Colonic mucosa (tissue), 4 donors: ENCODE data around the gene ELFN2. TPM values are rescaled to one million over a fixed set of nuclear protein-coding genes. Genes with fewer than 3 reads are reported as not detected.

ENCODE experiments used
- DNase-seq: peaks from one replicate; pipeline ENCODE4 v3.0.0-alpha.2; 2020
- H3K27ac ChIP-seq: fragments of 200-600 bp; one replicate; pipeline ENCODE4 v1.8.0; 2021
- H3K27me3 ChIP-seq: fragments of 200-600 bp; one replicate; pipeline ENCODE4 v1.8.0; 2021
- H3K36me3 ChIP-seq: fragments of 200-600 bp; one replicate; pipeline ENCODE4 v1.8.0; 2021
- H3K4me1 ChIP-seq: fragments of 200-600 bp; one replicate; pipeline ENCODE4 v1.8.0; 2021; ENCODE audit warnings: mild to moderate bottlenecking
- H3K4me3 ChIP-seq: fragments of 200-600 bp; one replicate; pipeline ENCODE4 v1.8.0; 2021
- H3K9ac ChIP-seq, 2 donors: one replicate each; pipeline ENCODE4 v1.7.0; 2013; ENCODE audit warnings: control low read depth in 2 of 2, low read depth in 2 of 2, low read length in 2 of 2
- H3K9me3 ChIP-seq: fragments of 200-600 bp; one replicate; pipeline ENCODE4 v1.8.0; 2021
- intact Hi-C: fragments of 100-400 bp; cut with DNase I; formaldehyde crosslinking; loops from one replicate; pipeline ENCODE4 v1.14.1; 2022
- total RNA-seq, 2 donors: library from RNA; stranded (reverse); fragmentation: NEBNext Ultra II Directional in 1 of 2; extraction: Animal tissue kit (Norgen Biotek cat#: 25700) in 1 of 2; gene quantifications; one replicate each; pipeline ENCODE4 v1.2.1, GENCODE V29; 2021
- TF ChIP-seq, protein P1 (sequence below): fragments of 200-600 bp; IDR thresholded peaks from one replicate; pipeline ENCODE4 v1.8.0; 2022; ENCODE audit warnings: antibody characterized with exemption, mild to moderate bottlenecking
- donor health status: healthy.
- donor health status: DM: no; HTN: no; CAD: no.
- donor health status: DM: no; HTN: no; CAD: no.

ELFN2 gene
- total RNA-seq, 2 donors from 2014 or later, result 0.07 to 0.21 TPM

GRCh38 chr22:37337204-37337943 is 89.9 kb downstream of the ELFN2 start:
- TF ChIP-seq, protein P1, sequence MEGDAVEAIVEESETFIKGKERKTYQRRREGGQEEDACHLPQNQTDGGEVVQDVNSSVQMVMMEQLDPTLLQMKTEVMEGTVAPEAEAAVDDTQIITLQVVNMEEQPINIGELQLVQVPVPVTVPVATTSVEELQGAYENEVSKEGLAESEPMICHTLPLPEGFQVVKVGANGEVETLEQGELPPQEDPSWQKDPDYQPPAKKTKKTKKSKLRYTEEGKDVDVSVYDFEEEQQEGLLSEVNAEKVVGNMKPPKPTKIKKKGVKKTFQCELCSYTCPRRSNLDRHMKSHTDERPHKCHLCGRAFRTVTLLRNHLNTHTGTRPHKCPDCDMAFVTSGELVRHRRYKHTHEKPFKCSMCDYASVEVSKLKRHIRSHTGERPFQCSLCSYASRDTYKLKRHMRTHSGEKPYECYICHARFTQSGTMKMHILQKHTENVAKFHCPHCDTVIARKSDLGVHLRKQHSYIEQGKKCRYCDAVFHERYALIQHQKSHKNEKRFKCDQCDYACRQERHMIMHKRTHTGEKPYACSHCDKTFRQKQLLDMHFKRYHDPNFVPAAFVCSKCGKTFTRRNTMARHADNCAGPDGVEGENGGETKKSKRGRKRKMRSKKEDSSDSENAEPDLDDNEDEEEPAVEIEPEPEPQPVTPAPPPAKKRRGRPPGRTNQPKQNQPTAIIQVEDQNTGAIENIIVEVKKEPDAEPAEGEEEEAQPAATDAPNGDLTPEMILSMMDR, result no peak
- no peaks in the 10 kb centered on the region for H3K9me3 ChIP-seq
- no peak for DNase-seq
- H3K27me3 ChIP-seq, result peaks cover 40% of the 10 kb centered on the region
- no peaks in the 10 kb centered on the region for H3K4me1 ChIP-seq
- no peak overlapping the region for H3K27ac ChIP-seq
- intact Hi-C loops, result no loop called here
- H3K36me3 ChIP-seq, result no peaks in the 10 kb centered on the region
- H3K4me3 ChIP-seq, result no peak overlapping the region
- H3K9ac ChIP-seq, result no peak overlapping the region

DNA sequence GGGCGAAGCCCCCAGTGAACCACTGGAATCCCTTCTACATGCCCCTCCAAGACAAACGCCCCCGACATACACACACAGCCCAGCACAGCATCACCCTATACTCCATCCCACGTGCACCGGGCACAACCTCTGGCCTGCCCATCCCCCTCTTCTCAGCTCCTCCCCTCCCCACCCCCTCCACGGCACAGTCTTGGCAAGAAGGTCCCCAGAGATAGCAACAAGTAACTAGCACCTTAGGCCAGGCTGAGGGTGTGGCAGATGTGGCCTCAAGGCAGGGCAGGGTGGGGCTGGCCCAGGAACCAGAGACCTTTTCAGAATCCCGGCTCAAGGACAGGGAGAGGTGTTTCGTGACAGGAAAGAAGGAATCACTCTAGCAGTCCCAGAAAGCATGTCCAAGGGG is 90.7 kb downstream of the ELFN2 start:
- intact Hi-C loops, result no loop called here
- no peaks in the 10 kb centered on the region for H3K36me3 ChIP-seq
- DNase-seq, result peak; percentile 81
- no peaks in the 10 kb centered on the region for H3K9me3 ChIP-seq
- no peak overlapping the region for H3K4me3 ChIP-seq
- H3K27ac ChIP-seq, result no peak overlapping the region
- H3K4me1 ChIP-seq, result no peaks in the 10 kb centered on the region
- H3K9ac ChIP-seq, result no peak overlapping the region
- peaks cover 45% of the 10 kb centered on the region for H3K27me3 ChIP-seq
- TF ChIP-seq, protein P1, result no peak

- no peak overlapping the region for H3K4me3 ChIP-seq
- no peaks in the 10 kb centered on the region for H3K9me3 ChIP-seq
- TF ChIP-seq, protein P1, result no peak
- H3K9ac ChIP-seq, result no peak overlapping the region
- intact Hi-C loops, result no loop called here
- DNase-seq, result no peak
- H3K4me1 ChIP-seq, result no peaks in the 10 kb centered on the region
- peaks cover 48% of the 10 kb centered on the region for H3K27me3 ChIP-seq
- H3K27ac ChIP-seq, result no peak overlapping the region
- no peaks in the 10 kb centered on the region for H3K36me3 ChIP-seq
Observed at GRCh38 chr22:37335806-37336199, 91.5 kb downstream of the ELFN2 start.

DNA sequence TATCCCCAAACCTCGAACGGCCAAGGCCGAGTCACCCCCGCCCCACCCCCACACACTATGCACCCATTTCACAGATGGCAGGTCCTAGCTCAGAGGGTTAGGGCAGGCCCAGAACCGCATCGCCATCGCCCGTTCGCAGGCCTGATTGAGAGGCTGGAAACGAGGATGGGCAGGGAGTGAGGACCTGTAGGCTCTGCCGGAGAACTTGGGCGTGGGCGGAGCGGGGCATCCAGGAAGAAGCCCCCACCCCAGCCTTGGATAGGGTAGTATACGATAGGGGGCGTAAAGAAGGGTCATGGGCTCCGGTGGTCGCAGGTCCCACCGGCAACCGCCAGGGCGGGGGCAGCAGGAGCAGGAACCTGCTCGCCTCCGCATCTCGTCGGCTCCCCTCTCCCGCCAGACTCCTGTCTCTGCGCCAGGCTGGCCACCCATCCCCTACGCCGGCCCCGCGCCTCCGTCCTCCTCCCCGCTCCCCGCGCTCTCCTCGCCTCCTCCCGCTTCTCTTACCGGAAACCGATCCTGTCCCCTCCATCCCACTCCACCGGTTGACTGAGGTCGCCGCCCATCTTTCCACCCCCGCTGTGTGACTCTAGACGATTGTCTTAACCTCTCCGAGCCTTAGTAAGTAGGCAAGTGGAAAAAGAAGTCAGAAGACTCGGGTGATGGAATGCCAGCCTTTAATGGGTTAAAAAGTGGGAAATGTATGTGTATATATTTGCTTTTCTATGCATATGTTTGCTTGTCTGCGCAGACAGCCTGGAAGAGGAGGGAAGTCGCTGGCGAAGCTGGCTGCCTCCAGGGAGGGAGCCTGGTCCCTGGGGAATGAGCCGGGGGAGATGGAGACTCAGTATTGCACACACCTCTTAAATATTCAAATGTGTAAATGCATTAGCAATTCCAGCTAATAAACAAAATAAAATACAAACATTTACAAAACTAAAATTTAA is 92.1 kb downstream of the ELFN2 start:
- Histone ChIP-seq H3K4me1 (no peaks in the 10 kb centered on the region), H3K36me3 (no peaks in the 10 kb centered on the region), H3K4me3 (no peak overlapping the region), H3K9me3 (no peaks in the 10 kb centered on the region), H3K27me3 (peaks cover 48% of the 10 kb centered on the region), H3K27ac (no peak overlapping the region), H3K9ac (no peak overlapping the region)
- no peak for DNase-seq
- TF ChIP-seq, protein P1, result no peak
- intact Hi-C loops, result no loop called here

DNA sequence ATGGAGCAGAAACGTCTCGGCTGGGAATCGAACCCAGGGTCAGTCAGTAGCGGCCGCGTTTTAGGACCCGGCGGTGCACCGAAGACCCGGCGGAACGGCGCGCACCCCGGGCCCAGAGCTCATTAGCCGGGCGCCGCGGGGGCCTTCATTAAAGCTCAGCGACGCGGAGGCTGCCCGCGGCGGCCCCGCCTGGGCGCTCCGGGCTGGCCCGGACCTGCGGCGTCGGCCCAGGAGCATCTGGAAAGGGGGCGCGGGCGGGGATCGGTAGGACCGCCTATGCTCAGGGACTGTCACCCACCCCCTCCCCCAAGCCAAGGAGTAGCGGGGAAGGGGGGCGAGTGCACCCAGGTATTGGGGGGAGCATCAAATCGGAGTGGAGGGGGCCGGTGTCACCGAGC is 92.8 kb downstream of the ELFN2 start:
- no peak for DNase-seq
- intact Hi-C loops, result no loop called here

More for the DNA sequence above, 92.8 kb downstream of the ELFN2 start:
- H3K4me1 ChIP-seq, result no peaks in the 10 kb centered on the region
- no peaks in the 10 kb centered on the region for H3K36me3 ChIP-seq
- no peak overlapping the region for H3K9ac ChIP-seq
- no peak overlapping the region for H3K4me3 ChIP-seq
- H3K9me3 ChIP-seq, result no peaks in the 10 kb centered on the region
- H3K27ac ChIP-seq, result no peak overlapping the region
- TF ChIP-seq, protein P1, result no peak
- peaks cover 48% of the 10 kb centered on the region for H3K27me3 ChIP-seq
